ENCODE measurements around the gene TIMM29.

Gene TIMM29

GRCh38 chr19:10884274-10884673 is 44.3 kb upstream of the TIMM29 start:
- Histone ChIP-seq H3K4me3 (ENCODE audit: low read length) (no peak overlapping the region), H3K4me2 (ENCODE audit: low read length) (no peak overlapping the region), H3K9me3 (ENCODE audit: control insufficient read depth, insufficient read depth, low read length) (no peaks in the 10 kb centered on the region), H3K4me1 (ENCODE audit: control insufficient read depth, low read length) (peaks cover 22% of the 10 kb centered on the region), H4K20me1 (ENCODE audit: control insufficient read depth, insufficient read depth, low read depth, low read length) (0 out of 2 replicates have a peak, but pooled peaks cover 5% of the 10 kb centered on the region), H3K27ac (ENCODE audit: low read depth, low read length) (no peak overlapping the region), H3K27me3 (ENCODE audit: control insufficient read depth, low read length) (no peaks in the 10 kb centered on the region), H3K9me2 (replicated peaks; ENCODE audit: control insufficient read depth, low read length) (no peaks in the 10 kb centered on the region), H3K79me2 (ENCODE audit: control insufficient read depth, low read length) (peaks cover 93% of the 10 kb centered on the region), H3K36me3 (ENCODE audit: control insufficient read depth, low read length) (peaks cover 22% of the 10 kb centered on the region), H3F3A (ENCODE audit: control insufficient read depth, insufficient read depth) (no peaks in the 10 kb centered on the region)
- no peak for TF ChIP-seq EZH2phosphoT487 (IDR thresholded peaks at IDR 0.05; ENCODE audit: borderline replicate concordance, low read length)
- no peak for TF ChIP-seq CTCF (IDR thresholded peaks at IDR 0.05; ENCODE audit: low read depth, low read length, poor library complexity, severe bottlenecking)

DNA sequence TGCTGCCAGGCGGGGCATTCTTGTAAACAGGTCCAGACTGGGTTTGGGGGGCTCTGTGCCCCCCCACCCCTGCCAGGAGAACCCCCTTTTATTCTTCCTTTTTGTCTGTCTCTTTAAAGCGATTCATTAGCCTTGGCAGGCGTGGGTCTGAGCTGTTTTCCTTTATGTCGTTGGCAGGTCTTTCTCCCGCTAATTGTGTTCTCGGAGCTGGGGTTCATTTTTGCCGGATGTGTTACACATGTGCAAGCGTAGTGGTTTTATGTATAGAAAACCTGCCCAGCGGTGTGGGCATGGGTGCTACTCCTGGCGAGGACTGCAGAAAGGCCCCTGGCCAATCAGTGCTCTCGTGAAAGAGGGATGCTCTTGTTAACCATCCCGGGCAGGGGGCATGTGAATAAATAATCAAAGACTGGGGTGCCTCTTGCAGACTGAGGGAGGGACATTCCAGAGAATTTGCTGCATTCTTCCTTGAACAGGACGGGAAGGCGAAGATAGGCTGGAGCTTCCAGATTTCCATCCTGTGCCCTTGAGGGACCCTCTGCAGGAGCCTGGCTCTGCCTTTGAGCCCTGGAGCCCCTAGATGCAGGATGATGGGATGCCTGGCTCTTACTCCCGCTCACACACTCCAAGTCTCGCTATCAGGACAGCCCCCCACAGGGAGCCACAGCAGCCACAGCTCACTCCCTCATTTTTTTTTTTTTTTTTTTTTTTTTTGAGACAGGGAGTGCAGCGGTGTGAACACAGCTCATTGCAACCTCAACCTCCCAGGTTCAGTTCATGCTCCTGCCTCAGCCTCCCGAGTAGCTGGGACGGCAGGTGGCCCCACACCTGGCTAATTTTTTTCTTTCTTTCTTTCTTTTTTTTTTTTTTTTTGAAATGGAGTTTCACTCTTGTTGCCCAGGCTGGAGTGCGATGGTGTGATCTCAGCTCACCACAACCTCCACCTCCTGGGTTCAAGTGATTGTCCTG is 43.1 kb upstream of the TIMM29 start:
- Histone ChIP-seq H3K79me2 (ENCODE audit: control insufficient read depth, low read length) (peaks cover 87% of the 10 kb centered on the region), H4K20me1 (ENCODE audit: control insufficient read depth, insufficient read depth, low read depth, low read length) (0 out of 2 replicates have a peak, but pooled peaks cover 5% of the 10 kb centered on the region), H3K36me3 (ENCODE audit: control insufficient read depth, low read length) (peaks cover 15% of the 10 kb centered on the region), H3K9me2 (replicated peaks; ENCODE audit: control insufficient read depth, low read length) (no peaks in the 10 kb centered on the region), H3K4me3 (ENCODE audit: low read length) (no peak overlapping the region), H3F3A (ENCODE audit: control insufficient read depth, insufficient read depth) (no peaks in the 10 kb centered on the region), H3K27ac (ENCODE audit: low read depth, low read length) (no peak overlapping the region), H3K9me3 (ENCODE audit: control insufficient read depth, insufficient read depth, low read length) (no peaks in the 10 kb centered on the region), H3K4me1 (ENCODE audit: control insufficient read depth, low read length) (peaks cover 13% of the 10 kb centered on the region), H3K4me2 (ENCODE audit: low read length) (no peak overlapping the region), H3K27me3 (ENCODE audit: control insufficient read depth, low read length) (no peaks in the 10 kb centered on the region)
- TF ChIP-seq EZH2phosphoT487 (IDR thresholded peaks at IDR 0.05; ENCODE audit: borderline replicate concordance, low read length) (no peak), CTCF (IDR thresholded peaks at IDR 0.05; ENCODE audit: low read depth, low read length, poor library complexity, severe bottlenecking) (no peak)

DNA sequence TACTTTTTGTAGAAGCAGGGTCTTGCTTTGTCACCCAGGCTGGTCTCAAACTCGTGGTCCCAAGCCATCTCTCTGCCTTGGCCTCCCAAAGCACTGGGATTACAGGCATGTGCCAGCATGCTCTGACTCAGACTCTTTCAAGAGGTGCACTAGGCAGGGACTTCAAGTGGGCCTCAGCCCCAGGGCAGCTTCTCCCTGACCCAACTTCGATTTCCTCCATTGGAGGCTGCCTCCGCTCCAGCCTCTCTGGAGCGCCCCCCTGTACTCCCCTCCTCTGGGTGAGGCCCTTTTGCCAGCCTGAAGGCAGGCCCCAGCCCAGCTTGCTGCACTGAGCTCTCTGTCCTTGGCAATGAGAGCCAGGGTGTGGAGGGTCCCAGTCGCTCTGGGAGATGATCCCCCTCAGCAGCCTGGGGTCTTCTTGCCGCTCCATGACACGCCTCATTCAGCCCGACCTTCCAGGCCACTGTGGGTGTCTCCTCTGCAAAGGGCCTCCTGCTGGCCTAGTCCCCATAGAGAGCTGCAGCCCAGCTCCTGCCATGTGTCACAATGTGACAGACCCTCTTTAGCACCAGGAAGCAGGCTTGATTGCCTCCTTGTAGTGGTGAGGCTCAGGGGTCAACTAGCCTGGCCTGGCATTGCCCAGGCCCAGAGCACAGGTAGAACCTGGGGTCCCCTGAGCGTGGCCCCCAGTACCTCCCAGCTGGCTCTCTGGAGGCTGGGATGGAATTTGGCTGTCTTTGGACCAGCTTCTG is 40.8 kb upstream of the TIMM29 start:
- Histone ChIP-seq H3K9me3 (ENCODE audit: control insufficient read depth, insufficient read depth, low read length) (no peaks in the 10 kb centered on the region), H3K4me1 (ENCODE audit: control insufficient read depth, low read length) (peaks cover 13% of the 10 kb centered on the region), H3K27ac (ENCODE audit: low read depth, low read length) (peak overlapping the region; percentile 5; the same call in 1 of the 2 replicates), H3F3A (ENCODE audit: control insufficient read depth, insufficient read depth) (no peaks in the 10 kb centered on the region), H3K79me2 (ENCODE audit: control insufficient read depth, low read length) (peaks cover 82% of the 10 kb centered on the region), H3K4me3 (ENCODE audit: low read length) (no peak overlapping the region), H3K4me2 (ENCODE audit: low read length) (no peak overlapping the region), H3K9me2 (replicated peaks; ENCODE audit: control insufficient read depth, low read length) (no peaks in the 10 kb centered on the region), H3K27me3 (ENCODE audit: control insufficient read depth, low read length) (no peaks in the 10 kb centered on the region), H4K20me1 (ENCODE audit: control insufficient read depth, insufficient read depth, low read depth, low read length) (0 out of 2 replicates have a peak, but pooled peaks cover 5% of the 10 kb centered on the region), H3K36me3 (ENCODE audit: control insufficient read depth, low read length) (peaks cover 12% of the 10 kb centered on the region; the same call in 1 of the 2 replicates)
- TF ChIP-seq CTCF (IDR thresholded peaks at IDR 0.05; ENCODE audit: low read depth, low read length, poor library complexity, severe bottlenecking) (no peak), EZH2phosphoT487 (IDR thresholded peaks at IDR 0.05; ENCODE audit: borderline replicate concordance, low read length) (no peak)
